ENCODE measurements around the gene RPS6KA5. TPM values are rescaled to one million over a fixed set of nuclear protein-coding genes. Genes with fewer than 3 reads are reported as not detected.
"Not testable (repeated sequence)": the region's sequence is repeated elsewhere in the genome, so short reads cannot be mapped to it uniquely, and the experiment has no call there.

Gene RPS6KA5
- total RNA-seq, 2 donors from 2014 or later = 8.9 to 10.3 TPM

DNA sequence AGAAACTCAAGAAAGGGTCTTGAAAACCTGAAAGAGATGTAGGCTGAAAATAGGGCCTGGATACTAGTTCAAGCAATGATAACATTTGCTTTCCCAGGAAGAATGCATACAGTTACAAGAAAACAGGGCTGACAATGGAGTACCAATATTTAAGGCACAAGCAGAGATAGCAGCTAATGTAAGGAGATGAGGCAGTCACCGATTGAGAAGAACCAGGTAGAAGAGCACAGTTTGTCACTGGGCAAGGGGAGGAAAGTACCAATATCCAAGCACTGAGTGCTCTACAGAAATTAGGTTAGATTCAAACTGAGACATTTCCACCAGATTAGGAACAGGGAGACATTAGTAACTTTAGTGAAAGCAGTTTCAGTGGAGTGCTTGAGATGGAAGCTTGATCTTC, 19.9 kb downstream of the RPS6KA5 start:
- no peaks in the 10 kb centered on the region for H3K36me3 ChIP-seq
- 96% methylated on average over 1 of the region's 1 CpG for WGBS
- intact Hi-C loops (cut with DNase I) = no loop called here

DNA sequence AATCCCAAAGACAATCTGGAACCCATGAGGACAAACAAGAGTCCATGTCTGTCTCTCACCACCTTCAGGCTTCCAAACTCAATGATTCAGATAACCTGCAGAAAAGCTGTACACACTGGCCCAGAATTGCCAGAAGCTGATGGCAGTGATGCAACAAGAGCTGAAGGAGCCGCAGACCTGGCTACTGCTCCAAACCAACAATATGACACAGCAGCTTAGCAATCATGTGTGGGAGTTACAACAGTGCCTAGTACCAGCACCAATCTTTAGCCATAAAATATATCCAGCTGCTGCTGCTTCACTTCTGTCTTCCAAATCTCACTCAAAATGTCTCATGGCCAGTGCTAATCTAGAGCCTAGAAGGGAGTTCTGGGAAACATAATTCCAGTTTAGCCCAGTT, 22.0 kb downstream of the RPS6KA5 start:
- no peaks in the 10 kb centered on the region for H3K36me3 ChIP-seq
- no peak for DNase-seq (ENCODE audit: low spot score)
- TF ChIP-seq, protein P1, sequence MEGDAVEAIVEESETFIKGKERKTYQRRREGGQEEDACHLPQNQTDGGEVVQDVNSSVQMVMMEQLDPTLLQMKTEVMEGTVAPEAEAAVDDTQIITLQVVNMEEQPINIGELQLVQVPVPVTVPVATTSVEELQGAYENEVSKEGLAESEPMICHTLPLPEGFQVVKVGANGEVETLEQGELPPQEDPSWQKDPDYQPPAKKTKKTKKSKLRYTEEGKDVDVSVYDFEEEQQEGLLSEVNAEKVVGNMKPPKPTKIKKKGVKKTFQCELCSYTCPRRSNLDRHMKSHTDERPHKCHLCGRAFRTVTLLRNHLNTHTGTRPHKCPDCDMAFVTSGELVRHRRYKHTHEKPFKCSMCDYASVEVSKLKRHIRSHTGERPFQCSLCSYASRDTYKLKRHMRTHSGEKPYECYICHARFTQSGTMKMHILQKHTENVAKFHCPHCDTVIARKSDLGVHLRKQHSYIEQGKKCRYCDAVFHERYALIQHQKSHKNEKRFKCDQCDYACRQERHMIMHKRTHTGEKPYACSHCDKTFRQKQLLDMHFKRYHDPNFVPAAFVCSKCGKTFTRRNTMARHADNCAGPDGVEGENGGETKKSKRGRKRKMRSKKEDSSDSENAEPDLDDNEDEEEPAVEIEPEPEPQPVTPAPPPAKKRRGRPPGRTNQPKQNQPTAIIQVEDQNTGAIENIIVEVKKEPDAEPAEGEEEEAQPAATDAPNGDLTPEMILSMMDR (IDR thresholded peaks at IDR 0.05) = no peak
- TF ChIP-seq POLR2AphosphoS5 (IDR thresholded peaks at IDR 0.05) = no peak
- TF ChIP-seq POLR2A (IDR thresholded peaks at IDR 0.05) = no peak
- no peak overlapping the region for H3K4me3 ChIP-seq
- no peaks in the 10 kb centered on the region for H3K9me3 ChIP-seq
- no peaks in the 10 kb centered on the region for H3K4me1 ChIP-seq (replicated peaks)
- no peak overlapping the region for H3K27ac ChIP-seq
- intact Hi-C loops (cut with DNase I) = no loop called here
- WGBS = 100% methylated on average over 1 of the region's 1 CpG
- no peaks in the 10 kb centered on the region for H3K27me3 ChIP-seq (replicated peaks; ENCODE audit: insufficient read depth)

More for the DNA sequence above, 19.9 kb downstream of the RPS6KA5 start:
- TF ChIP-seq POLR2A (IDR thresholded peaks at IDR 0.05) = no peak
- TF ChIP-seq, protein P1 (IDR thresholded peaks at IDR 0.05) = no peak
- TF ChIP-seq POLR2AphosphoS5 (IDR thresholded peaks at IDR 0.05) = no peak
- Histone ChIP-seq H3K9me3 (no peaks in the 10 kb centered on the region), H3K4me3 (no peak overlapping the region), H3K4me1 (replicated peaks) (no peaks in the 10 kb centered on the region), H3K27ac (no peak overlapping the region), H3K27me3 (replicated peaks; ENCODE audit: insufficient read depth) (no peaks in the 10 kb centered on the region)
- DNase-seq (ENCODE audit: low spot score) = no peak

DNA sequence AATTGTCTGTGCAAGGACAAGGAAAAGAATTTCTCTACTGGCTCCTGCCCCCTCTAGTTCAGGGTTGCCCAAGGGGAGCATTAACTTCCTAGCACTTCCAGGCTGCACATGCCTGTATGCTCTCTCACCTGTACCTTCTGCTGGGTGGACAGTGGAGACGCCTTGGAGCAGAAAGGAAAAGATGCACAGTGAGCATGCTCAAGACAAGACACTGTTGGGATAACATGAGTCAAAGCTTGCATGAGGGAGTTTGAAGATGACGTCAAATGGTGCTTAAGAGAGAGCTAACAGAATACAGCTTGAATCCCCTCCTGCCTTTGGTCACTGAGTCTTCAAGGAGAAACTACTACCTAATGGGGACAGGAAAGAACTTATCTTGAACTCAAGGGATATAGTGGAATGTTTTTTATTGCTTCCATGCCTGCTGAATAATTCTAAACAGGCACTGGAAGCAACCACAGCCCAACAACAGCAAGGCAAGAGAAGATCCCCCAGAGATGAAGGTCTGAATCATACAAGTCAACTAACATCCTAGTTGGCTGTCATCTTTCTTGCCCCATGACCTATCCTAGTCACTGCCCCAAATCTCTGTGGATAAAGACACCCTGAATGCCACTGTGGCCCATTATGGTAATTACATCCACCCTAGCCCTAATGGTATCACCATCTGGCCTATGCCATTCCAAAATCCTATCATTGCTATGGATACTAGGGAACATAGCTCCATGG, 23.5 kb downstream of the RPS6KA5 start:
- no peak for DNase-seq (ENCODE audit: low spot score)
- no peak overlapping the region for H3K4me3 ChIP-seq
- no peak overlapping the region for H3K27ac ChIP-seq
- H3K27me3 ChIP-seq (replicated peaks; ENCODE audit: insufficient read depth) = no peaks in the 10 kb centered on the region
- H3K36me3 ChIP-seq = no peaks in the 10 kb centered on the region
- no peaks in the 10 kb centered on the region for H3K4me1 ChIP-seq (replicated peaks)
- intact Hi-C loops (cut with DNase I) = no loop called here
- no peaks in the 10 kb centered on the region for H3K9me3 ChIP-seq
- WGBS = 96% methylated on average over 2 of the region's 2 CpGs
- TF ChIP-seq POLR2AphosphoS5 (IDR thresholded peaks at IDR 0.05) = no peak
- no peak for TF ChIP-seq POLR2A (IDR thresholded peaks at IDR 0.05)
- TF ChIP-seq, protein P1 (IDR thresholded peaks at IDR 0.05) = no peak

DNA sequence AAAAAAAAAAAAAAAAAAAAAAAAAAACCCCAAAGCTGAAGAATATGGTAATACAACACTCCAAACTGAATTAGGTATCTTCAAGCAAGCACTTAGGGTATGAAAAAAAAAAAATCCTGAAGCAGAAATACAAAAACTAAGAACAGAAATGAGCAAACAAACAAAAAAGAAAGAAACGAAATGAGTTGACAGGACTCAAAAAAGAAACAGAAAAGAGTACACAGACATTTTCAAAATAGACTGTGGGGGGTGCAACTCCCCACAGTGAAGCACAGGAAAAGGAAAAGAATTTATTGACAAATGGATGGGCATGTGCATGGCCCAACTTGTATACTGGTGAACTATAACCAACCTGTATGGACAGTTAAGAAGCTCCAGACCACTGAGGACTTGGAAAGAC, 24.6 kb downstream of the RPS6KA5 start:
- H3K27ac ChIP-seq = no peak overlapping the region
- H3K4me3 ChIP-seq = no peak overlapping the region
- 35% methylated on average over 1 of the region's 1 CpG for WGBS
- no peak for DNase-seq (ENCODE audit: low spot score)
- no peaks in the 10 kb centered on the region for H3K9me3 ChIP-seq
- intact Hi-C loops (cut with DNase I) = no loop called here
- H3K36me3 ChIP-seq = no peaks in the 10 kb centered on the region
- H3K4me1 ChIP-seq (replicated peaks) = no peaks in the 10 kb centered on the region
- no peaks in the 10 kb centered on the region for H3K27me3 ChIP-seq (replicated peaks; ENCODE audit: insufficient read depth)
- TF ChIP-seq POLR2A (IDR thresholded peaks at IDR 0.05) (no peak), POLR2AphosphoS5 (IDR thresholded peaks at IDR 0.05) (no peak)
- TF ChIP-seq, protein P1 (IDR thresholded peaks at IDR 0.05) = no peak

DNA sequence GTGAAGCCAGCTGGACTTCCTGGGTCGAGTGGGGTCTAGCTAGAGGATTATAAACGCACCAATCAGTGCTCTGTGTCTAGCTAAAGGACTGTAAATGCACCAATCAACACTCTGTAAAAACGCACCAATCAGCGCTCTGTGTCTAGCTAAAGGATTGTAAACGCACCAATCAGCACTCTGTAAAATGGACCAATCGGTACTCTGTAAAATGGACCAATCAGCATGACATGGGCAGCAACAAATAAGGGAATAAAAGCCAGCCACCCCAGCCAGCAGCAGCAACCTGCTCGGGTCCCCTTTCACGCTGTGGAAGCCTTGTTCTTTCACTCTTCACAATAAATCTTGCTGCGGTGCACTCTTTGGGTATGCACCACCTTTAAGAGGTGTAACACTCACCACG, 26.1 kb downstream of the RPS6KA5 start:
- WGBS = 95% methylated on average over 10 of the region's 10 CpGs
- intact Hi-C loops (cut with DNase I); H3K9me3 ChIP-seq: not testable (repeated sequence)

More for the DNA sequence above, 26.1 kb downstream of the RPS6KA5 start:
- not testable (repeated sequence) for H3K36me3 ChIP-seq; H3K27ac ChIP-seq; DNase-seq (ENCODE audit: low spot score); H3K4me1 ChIP-seq (replicated peaks); H3K4me3 ChIP-seq; H3K27me3 ChIP-seq (replicated peaks; ENCODE audit: insufficient read depth)
